Fibroblast of lung (primary cell): ENCODE measurements around the gene GIMD1.

Source experiments
- CTCF ChIP-seq, 2 donors: IDR thresholded peaks in 1 of 2; conservative IDR thresholded peaks in 1 of 2; 1 replicate in 1 of 2; 2 replicates in 1 of 2; pipeline ENCODE4 v1.5.1; 2011 to 2012; ENCODE audit warnings: low read length in 2 of 2, control low read depth in 1 of 2, inconsistent platforms in 1 of 2, low read depth in 1 of 2, mild to moderate bottlenecking in 1 of 2
- EZH2 ChIP-seq: IDR thresholded peaks from 2 replicates; pipeline ENCODE4 v1.5.1; 2012; ENCODE audit warnings: low read length, control low read depth, mild to moderate bottlenecking; ENCODE audit errors: missing control alignments

GRCh38 chr4:106373026-106373425 lies 4.4 kb upstream of the GIMD1 start:
- TF ChIP-seq CTCF (conservative IDR thresholded peaks at IDR 0.05 in 1 of 2, IDR thresholded peaks at IDR 0.05 in 1 of 2; ENCODE audit: low read depth in 1 of 2, low read length in 2 of 2) (no peak), EZH2 (no peak)
